SK-N-SH treated with all-trans-retinoic acid at 6 μM for 48 hours (cell line): Measurements from ENCODE around the gene ARHGAP26.

Experiments used
- ARNTL ChIP-seq: fragments of 450-650 bp; formaldehyde crosslinking; IDR thresholded peaks from 2 replicates; pipeline ENCODE4 v1.5.0; 2020; ENCODE audit warnings: low read depth, mild to moderate bottlenecking, moderate library complexity, borderline replicate concordance
- CREB5 ChIP-seq: fragments of 250-450 bp; sonication (Bioruptor Pico); IDR thresholded peaks from 2 replicates; pipeline ENCODE4 v1.5.1; 2020; ENCODE audit warnings: low read depth, mild to moderate bottlenecking, moderate library complexity
- GLIS3 ChIP-seq: fragments of 250-450 bp; sonication (Bioruptor Pico); IDR thresholded peaks from 2 replicates; pipeline ENCODE4 v1.5.0; 2020; ENCODE audit warnings: mild to moderate bottlenecking, moderate library complexity
- PATZ1 ChIP-seq: fragments of 250-450 bp; sonication (Bioruptor Pico); IDR thresholded peaks from 2 replicates; pipeline ENCODE4 v1.8.0; 2020; ENCODE audit warnings: mild to moderate bottlenecking, moderate library complexity, borderline replicate concordance
- RARB ChIP-seq: fragments of 250-450 bp; sonication (Bioruptor Pico); IDR thresholded peaks from 2 replicates; pipeline ENCODE4 v1.8.0; 2021; ENCODE audit warnings: mild to moderate bottlenecking, moderate library complexity
- TOX ChIP-seq: fragments of 250-450 bp; sonication (Bioruptor Pico); IDR thresholded peaks from 2 replicates; pipeline ENCODE4 v1.8.0; 2021; ENCODE audit warnings: mild to moderate bottlenecking, moderate library complexity, borderline replicate concordance
- ZC3H10 ChIP-seq: fragments of 250-450 bp; sonication (Bioruptor Pico); IDR thresholded peaks from 2 replicates; pipeline ENCODE4 v1.5.1; 2021; ENCODE audit warnings: mild to moderate bottlenecking, moderate library complexity
- ZFP30 ChIP-seq: fragments of 450-650 bp; formaldehyde crosslinking; IDR thresholded peaks from 2 replicates; pipeline ENCODE4 v1.5.0; 2022; ENCODE audit warnings: mild to moderate bottlenecking, moderate library complexity
- ZNF565 ChIP-seq: fragments of 450-650 bp; formaldehyde crosslinking; conservative IDR thresholded peaks from 2 replicates; pipeline ENCODE4 v1.5.0; 2020; ENCODE audit warnings: low read depth, mild to moderate bottlenecking, moderate library complexity

- no peak for TF ChIP-seq ARNTL
- TF ChIP-seq CREB5 (CRISPR knock-in tag): no peak
- TF ChIP-seq TOX (CRISPR knock-in tag): no peak
- no peak for TF ChIP-seq PATZ1 (CRISPR knock-in tag)
- TF ChIP-seq RARB (CRISPR knock-in tag): no peak
- no peak for TF ChIP-seq ZFP30
- no peak for TF ChIP-seq GLIS3
- TF ChIP-seq ZNF565 (CRISPR knock-in tag): no peak
- TF ChIP-seq ZC3H10: no peak
Measured at GRCh38 chr5:142939884-142940283, 169.7 kb downstream of the ARHGAP26 start.
